Testis (tissue), 2 donors: Measurements from ENCODE around the gene LIG3.

Experiments used
- CTCF ChIP-seq, 3 experiments: fragments of 450-650 bp in 2 of 3; fragments of 200-600 bp in 1 of 3; sonication (generic) in 1 of 3; IDR thresholded peaks; one replicate each; pipeline ENCODE4 v1.5.1; 2016 to 2019; ENCODE audit warnings: antibody characterized with exemption in 3 of 3, mild to moderate bottlenecking in 2 of 3, moderate library complexity in 1 of 3
- POLR2A ChIP-seq: fragments of 450-650 bp; IDR thresholded peaks from one replicate; pipeline ENCODE4 v1.6.1; 2017; ENCODE audit warnings: antibody characterized with exemption, mild to moderate bottlenecking, moderate library complexity

- TF ChIP-seq CTCF (IDR thresholded peaks at IDR 0.05), result no peak
- TF ChIP-seq POLR2A, result no peak
These were observed 68.5 kb downstream of the LIG3 start for GRCh38 chr17:35048685-35049379.
